Epithelial cell of esophagus (primary cell): Measurements from ENCODE around the gene MT1M.

Source experiments
- DNase-seq: peaks from one replicate; pipeline ENCODE4 v3.0.0; 2010; ENCODE audit warnings: low read depth
- H3K4me3 ChIP-seq: 2 replicates; pipeline ENCODE4 v1.5.1; 2011; ENCODE audit warnings: mild to moderate bottlenecking, low read length, control low read depth
- TF ChIP-seq, protein P1 (sequence below): IDR thresholded peaks from 2 replicates; pipeline ENCODE4 v1.5.1; 2011; ENCODE audit warnings: low read depth, mild to moderate bottlenecking, low read length, control low read depth, inconsistent platforms; ENCODE audit not compliant: insufficient read depth; ENCODE audit errors: missing control alignments

MT1M gene

DNA sequence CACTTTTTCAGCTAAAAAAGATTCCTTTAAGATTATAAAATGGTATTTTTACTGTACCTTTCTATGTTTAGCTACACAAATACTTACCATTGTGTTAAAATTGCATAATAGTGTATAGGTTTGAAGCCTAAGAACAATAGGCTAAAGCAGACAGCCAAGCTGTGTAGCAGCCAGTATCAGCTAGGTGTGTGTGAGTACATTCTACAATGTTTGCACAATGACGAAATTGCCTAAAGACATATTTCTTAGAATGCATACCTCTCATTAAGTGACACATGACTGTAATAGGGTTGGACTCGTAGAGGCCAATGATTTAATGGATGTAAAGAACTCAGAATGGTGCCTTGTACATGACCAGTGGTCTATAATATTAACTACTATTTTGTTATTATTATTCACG, 17.4 kb downstream of the MT1M start:
- peak; percentile 97 for DNase-seq
- TF ChIP-seq, protein P1, sequence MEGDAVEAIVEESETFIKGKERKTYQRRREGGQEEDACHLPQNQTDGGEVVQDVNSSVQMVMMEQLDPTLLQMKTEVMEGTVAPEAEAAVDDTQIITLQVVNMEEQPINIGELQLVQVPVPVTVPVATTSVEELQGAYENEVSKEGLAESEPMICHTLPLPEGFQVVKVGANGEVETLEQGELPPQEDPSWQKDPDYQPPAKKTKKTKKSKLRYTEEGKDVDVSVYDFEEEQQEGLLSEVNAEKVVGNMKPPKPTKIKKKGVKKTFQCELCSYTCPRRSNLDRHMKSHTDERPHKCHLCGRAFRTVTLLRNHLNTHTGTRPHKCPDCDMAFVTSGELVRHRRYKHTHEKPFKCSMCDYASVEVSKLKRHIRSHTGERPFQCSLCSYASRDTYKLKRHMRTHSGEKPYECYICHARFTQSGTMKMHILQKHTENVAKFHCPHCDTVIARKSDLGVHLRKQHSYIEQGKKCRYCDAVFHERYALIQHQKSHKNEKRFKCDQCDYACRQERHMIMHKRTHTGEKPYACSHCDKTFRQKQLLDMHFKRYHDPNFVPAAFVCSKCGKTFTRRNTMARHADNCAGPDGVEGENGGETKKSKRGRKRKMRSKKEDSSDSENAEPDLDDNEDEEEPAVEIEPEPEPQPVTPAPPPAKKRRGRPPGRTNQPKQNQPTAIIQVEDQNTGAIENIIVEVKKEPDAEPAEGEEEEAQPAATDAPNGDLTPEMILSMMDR, result no peak
- no peak overlapping the region for H3K4me3 ChIP-seq

DNA sequence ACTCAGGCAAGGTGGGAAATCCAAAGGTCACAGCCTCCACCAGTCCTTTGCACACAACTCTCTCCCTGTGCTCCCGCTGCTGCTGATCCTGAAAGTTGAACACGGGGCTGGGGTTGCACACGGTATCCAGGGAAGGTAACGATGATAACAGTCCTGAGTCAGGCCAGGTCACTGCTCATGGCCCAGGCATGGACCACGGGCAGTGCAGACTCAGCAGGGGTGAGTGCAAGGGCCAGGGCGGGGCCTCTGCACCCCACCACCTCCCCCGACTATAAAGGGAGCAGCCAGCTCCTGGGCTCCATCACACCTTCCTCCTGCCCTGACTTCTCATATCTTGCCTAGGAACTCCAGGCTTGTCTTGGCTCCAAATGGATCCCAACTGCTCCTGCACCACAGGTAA, 19.1 kb downstream of the MT1M start, which contains the start of gene MT1B:
TSS of gene MT1B (plus strand) at position 301 of the 400 bp plus-strand sequence. CDS start at position 369, 68 bp downstream.
- no peak for DNase-seq
- TF ChIP-seq, protein P1, result no peak

DNA sequence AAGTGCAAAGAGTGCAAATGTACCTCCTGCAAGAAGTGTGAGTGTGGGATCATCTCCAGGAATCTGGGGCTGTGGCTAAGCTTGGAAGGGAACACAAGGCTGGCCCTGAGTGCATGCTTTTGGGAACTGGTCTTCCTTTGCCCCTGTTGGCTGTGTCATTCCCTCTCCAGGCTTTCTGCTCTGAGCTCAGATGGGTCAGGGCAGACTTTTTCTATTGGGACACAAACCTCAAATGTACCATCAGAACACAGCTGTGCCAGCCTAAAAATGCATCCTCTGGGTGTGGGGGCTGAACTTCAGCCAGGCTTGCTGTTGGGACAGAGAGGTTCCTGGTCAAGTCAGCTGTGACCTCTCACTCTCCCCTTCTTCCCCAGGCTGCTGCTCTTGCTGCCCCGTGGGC, 20.1 kb downstream of the MT1M start:
- DNase-seq, result no peak
- H3K4me3 ChIP-seq, result no peak overlapping the region
- TF ChIP-seq, protein P1, result no peak

More for the DNA sequence above, 19.1 kb downstream of the MT1M start, which contains the start of gene MT1B:
- H3K4me3 ChIP-seq, result no peak within 1 kb of the TSS

DNA sequence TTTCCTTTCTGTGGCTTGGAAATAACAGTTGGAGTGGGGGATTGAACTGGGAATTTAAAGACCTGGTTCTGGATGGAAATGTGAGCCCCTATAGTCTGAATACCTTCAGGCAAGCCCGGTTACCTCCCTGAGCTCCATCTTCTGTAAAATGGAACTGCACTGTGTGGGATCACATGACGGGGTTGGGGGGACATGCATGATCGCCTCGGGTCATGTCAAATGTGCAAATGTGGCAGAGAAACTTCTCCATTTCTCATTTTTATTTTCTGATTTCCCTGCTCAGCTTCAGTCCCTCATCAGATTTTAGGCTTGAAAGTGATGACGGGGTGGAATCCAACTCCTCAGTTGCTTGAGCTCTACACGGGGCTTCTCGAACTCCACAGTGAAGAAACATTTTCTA, 20.8 kb downstream of the MT1M start:
- no peak for DNase-seq
- TF ChIP-seq, protein P1, result no peak
- no peak overlapping the region for H3K4me3 ChIP-seq

DNA sequence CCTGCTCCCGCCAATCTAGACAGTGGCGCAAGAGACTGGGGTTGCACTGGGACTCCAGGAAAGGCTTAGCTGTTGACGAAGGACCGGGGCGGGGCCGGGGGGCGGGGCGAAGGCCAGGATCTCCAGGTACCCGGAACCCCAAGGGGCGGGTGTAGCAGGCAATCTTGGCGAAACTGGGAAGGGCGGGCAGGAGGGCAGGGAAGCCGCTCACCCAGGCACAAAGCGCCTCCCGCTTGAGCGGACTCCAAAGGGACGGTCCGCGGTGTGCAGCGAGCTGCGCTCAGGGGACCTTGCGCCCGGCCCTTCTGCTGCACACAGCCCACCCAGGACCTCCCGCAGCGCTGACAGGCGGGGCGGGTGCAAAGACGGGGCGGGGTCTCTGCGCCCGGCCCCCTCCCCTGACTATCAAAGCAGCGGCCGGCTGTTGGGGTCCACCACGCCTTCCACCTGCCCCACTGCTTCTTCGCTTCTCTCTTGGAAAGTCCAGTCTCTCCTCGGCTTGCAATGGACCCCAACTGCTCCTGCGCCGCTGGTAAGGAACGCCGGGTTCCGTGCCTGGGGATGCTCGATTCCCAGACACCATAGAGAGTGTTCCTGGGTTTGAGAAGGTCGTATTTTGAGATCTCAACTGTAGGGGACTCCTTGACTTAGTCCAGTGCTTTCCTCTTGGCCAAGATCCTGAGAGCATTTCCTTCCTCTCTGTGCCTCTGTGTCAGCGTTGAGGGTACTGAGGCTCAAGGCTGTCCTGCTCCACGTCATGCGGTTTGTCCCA, 25.3 kb downstream of the MT1M start, which contains the start of gene MT1F:
TSS of gene MT1F (plus strand) at position 405 of the 772 bp plus-strand sequence. CDS start at position 505, 100 bp downstream.
- TF ChIP-seq, protein P1, result no peak
- DNase-seq, result peak; percentile 91
- H3K4me3 ChIP-seq, result peak within 1 kb of the TSS; percentile 43

DNA sequence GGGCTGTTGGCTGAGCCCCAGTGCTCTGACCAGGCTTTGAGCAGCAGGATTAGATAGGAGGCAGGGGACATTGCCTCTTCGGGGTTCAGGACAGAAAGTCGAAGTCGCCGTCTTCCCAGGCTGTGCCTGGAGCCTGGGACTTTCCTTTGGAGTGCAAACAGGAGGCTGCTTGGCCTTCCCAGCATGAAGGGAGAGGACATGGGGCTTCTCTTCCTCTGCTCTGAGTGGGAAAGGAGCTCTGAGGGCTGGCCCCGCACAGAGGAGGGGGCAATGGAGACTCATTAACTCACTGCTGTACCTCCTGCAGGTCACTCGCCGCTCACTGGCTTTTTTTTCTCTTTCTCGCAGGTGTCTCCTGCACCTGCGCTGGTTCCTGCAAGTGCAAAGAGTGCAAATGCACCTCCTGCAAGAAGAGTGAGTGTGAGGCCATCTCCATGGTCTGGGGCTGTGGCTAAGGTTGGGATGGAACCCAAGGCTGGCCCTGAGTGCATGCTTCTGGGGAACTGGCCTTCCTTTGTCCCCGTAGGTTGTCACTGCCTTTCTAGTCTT, 25.9 kb downstream of the MT1M start:
- peak overlapping the region; percentile 43 for H3K4me3 ChIP-seq
- TF ChIP-seq, protein P1, result no peak

More for the DNA sequence above, 25.9 kb downstream of the MT1M start:
- DNase-seq, result no peak
